GM12892 (cell line): Measurements from ENCODE around the gene LMO2. TPM values are rescaled to one million over a fixed set of nuclear protein-coding genes. Genes with fewer than 3 reads are reported as not detected.
"Not testable (repeated sequence)": the region's sequence is repeated elsewhere in the genome, so short reads cannot be mapped to it uniquely, and the experiment has no call there.

Source experiments
- DNase-seq: peaks from one replicate; pipeline ENCODE4 v3.0.0; 2011; ENCODE audit not compliant: insufficient read length
- FAIRE-seq: peaks from 2 replicates; lab custom pipeline; 2011; peaks lifted over from hg19 to GRCh38; lab: Jason Lieb, UNC
- POLR2A ChIP-seq: IDR thresholded peaks from 2 replicates; pipeline ENCODE4 v1.6.1; 2011; ENCODE audit warnings: low read depth, low read length, control low read depth
- POLR2AphosphoS5 ChIP-seq: IDR thresholded peaks from 2 replicates; pipeline ENCODE4 v1.6.1; 2011; ENCODE audit warnings: low read depth, low read length, control low read depth
- TAF1 ChIP-seq: IDR thresholded peaks from 2 replicates; pipeline ENCODE4 v1.6.1; 2011; ENCODE audit warnings: low read depth, mild to moderate bottlenecking, control low read depth, low read length, borderline replicate concordance
- polyA plus RNA-seq: library from polyadenylated mRNA; unstranded; fragments of >200 nt; gene quantifications from one replicate; pipeline ENCODE4 v1.2.1, GENCODE V29; 2012; ENCODE audit warnings: missing spikeins, inconsistent platforms; ENCODE audit not compliant: missing spikeins

Gene LMO2
- polyA plus RNA-seq: 21.5 TPM

- TF ChIP-seq POLR2A (no peak; the same call in 1 of the 2 replicates), POLR2AphosphoS5 (peak; percentile 60; the same call in 1 of the 2 replicates)
- no peak for DNase-seq
- FAIRE-seq: peak; percentile 88
These were observed at the start of gene LMO2 for GRCh38 chr11:33891714-33892327. Gene LMO2 (minus strand): TSS chr11:33892076. CDS start chr11:33869716, 22,360 bp downstream.

- DNase-seq (no peak), FAIRE-seq (no peak)
- TF ChIP-seq POLR2A: no peak
- no peak for TF ChIP-seq POLR2AphosphoS5
- no peak for TF ChIP-seq TAF1
These were observed 48.6 kb upstream of the LMO2 start for GRCh38 chr11:33940538-33940815.

- TF ChIP-seq POLR2AphosphoS5: no peak
- no peak for TF ChIP-seq POLR2A
- TF ChIP-seq TAF1: no peak
- no peak for DNase-seq
- FAIRE-seq: no peak
These were observed 45.1 kb upstream of the LMO2 start for GRCh38 chr11:33936725-33937604.

GRCh38 chr11:33935461-33936456 is 43.9 kb upstream of the LMO2 start:
- no peak for TF ChIP-seq POLR2AphosphoS5
- TF ChIP-seq POLR2A: no peak
- no peak for TF ChIP-seq TAF1
- no peak for FAIRE-seq
- DNase-seq: no peak

- DNase-seq (no peak), FAIRE-seq (no peak)
- TF ChIP-seq POLR2AphosphoS5 (no peak), TAF1 (no peak), POLR2A (no peak)
These were observed 43.1 kb upstream of the LMO2 start for GRCh38 chr11:33935005-33935404.

GRCh38 chr11:33934450-33934849 is 42.6 kb upstream of the LMO2 start:
- DNase-seq (no peak), FAIRE-seq (no peak)
- no peak for TF ChIP-seq POLR2A
- TF ChIP-seq TAF1: no peak
- TF ChIP-seq POLR2AphosphoS5: no peak

GRCh38 chr11:33933602-33934001 is 41.7 kb upstream of the LMO2 start:
- no peak for DNase-seq
- TF ChIP-seq POLR2A: no peak
- no peak for TF ChIP-seq TAF1
- no peak for TF ChIP-seq POLR2AphosphoS5
- FAIRE-seq: no peak

- no peak for TF ChIP-seq TAF1
- TF ChIP-seq POLR2AphosphoS5: no peak
- no peak for TF ChIP-seq POLR2A
- FAIRE-seq: no peak
- no peak for DNase-seq
These were observed 40.8 kb upstream of the LMO2 start for GRCh38 chr11:33932721-33933120.

- DNase-seq, FAIRE-seq: not testable (repeated sequence)
These were observed 40.0 kb upstream of the LMO2 start for GRCh38 chr11:33931739-33932366.

- no peak for DNase-seq
- TF ChIP-seq TAF1: no peak
- no peak for TF ChIP-seq POLR2A
- no peak for TF ChIP-seq POLR2AphosphoS5
- no peak for FAIRE-seq
These were observed 39.2 kb upstream of the LMO2 start for GRCh38 chr11:33931067-33931466.
